Mucosa of rectum (tissue), 2 donors: Measurements from ENCODE around the gene KBTBD4.
"Not testable (repeated sequence)": the region's sequence is repeated elsewhere in the genome, so short reads cannot be mapped to it uniquely, and the experiment has no call there.

ENCODE experiments used
- H3K27ac ChIP-seq, 2 donors: one replicate each; pipeline ENCODE4 v1.7.0; 2013; ENCODE audit warnings: inconsistent platforms in 2 of 2, low read depth in 2 of 2, low read length in 2 of 2
- H3K27me3 ChIP-seq, 2 donors: one replicate each; pipeline ENCODE4 v1.7.0; 2013; ENCODE audit warnings: low read length in 2 of 2; ENCODE audit not compliant: control insufficient read depth in 2 of 2, insufficient read depth in 2 of 2
- H3K36me3 ChIP-seq, 2 donors: one replicate each; pipeline ENCODE4 v1.7.0; 2013; ENCODE audit warnings: low read length in 2 of 2; ENCODE audit not compliant: control insufficient read depth in 2 of 2, insufficient read depth in 2 of 2
- H3K4me1 ChIP-seq, 2 donors: one replicate each; pipeline ENCODE4 v1.7.0; 2013; ENCODE audit warnings: low read length in 2 of 2, mild to moderate bottlenecking in 1 of 2; ENCODE audit not compliant: control insufficient read depth in 2 of 2, insufficient read depth in 2 of 2
- H3K4me3 ChIP-seq, 2 donors: one replicate each; pipeline ENCODE4 v1.7.0; 2013; ENCODE audit warnings: low read length in 2 of 2
- H3K9ac ChIP-seq, 2 donors: one replicate each; pipeline ENCODE4 v1.7.0; 2013; ENCODE audit warnings: low read length in 2 of 2, low read depth in 1 of 2, mild to moderate bottlenecking in 1 of 2
- H3K9me3 ChIP-seq, 2 donors: one replicate each; pipeline ENCODE4 v1.7.0; 2013; ENCODE audit warnings: low read length in 2 of 2; ENCODE audit not compliant: control insufficient read depth in 2 of 2
- donor health status: healthy.
- donor health status: Normal muscosa, but diverticular disease.

KBTBD4 gene

GRCh38 chr11:47573321-47573720, 5.4 kb downstream of the KBTBD4 start:
- H3K36me3 ChIP-seq = peaks cover 31 to 48% of the 10 kb centered on the region in 2 donors
- H3K9ac ChIP-seq = no peak overlapping the region
- no peaks in the 10 kb centered on the region for H3K27me3 ChIP-seq
- no peak overlapping the region for H3K4me3 ChIP-seq
- H3K27ac ChIP-seq = no peak overlapping the region
- H3K4me1 ChIP-seq = peaks cover 7 to 8% of the 10 kb centered on the region in 2 donors
- no peaks in the 10 kb centered on the region for H3K9me3 ChIP-seq

- Histone ChIP-seq H3K9ac (no peak overlapping the region), H3K27me3 (no peaks in the 10 kb centered on the region), H3K27ac (no peak overlapping the region), H3K4me1 (peaks cover 1 to 3% of the 10 kb centered on the region in 2 donors), H3K9me3 (no peaks in the 10 kb centered on the region), H3K4me3 (no peak overlapping the region), H3K36me3 (peaks cover 31 to 48% of the 10 kb centered on the region in 2 donors)
Measured at GRCh38 chr11:47572715-47573255, 6.0 kb downstream of the KBTBD4 start.

GRCh38 chr11:47571895-47572294, 6.9 kb downstream of the KBTBD4 start:
- no peak overlapping the region for H3K4me3 ChIP-seq
- no peak overlapping the region for H3K9ac ChIP-seq
- H3K27ac ChIP-seq = no peak overlapping the region
- peaks cover 31 to 41% of the 10 kb centered on the region in 2 donors for H3K36me3 ChIP-seq
- H3K4me1 ChIP-seq = no peaks in the 10 kb centered on the region
- H3K27me3 ChIP-seq = no peaks in the 10 kb centered on the region
- no peaks in the 10 kb centered on the region for H3K9me3 ChIP-seq

- H3K36me3 ChIP-seq = peaks cover 31 to 40% of the 10 kb centered on the region in 2 donors
- H3K9me3 ChIP-seq = no peaks in the 10 kb centered on the region
- no peak overlapping the region for H3K4me3 ChIP-seq
- H3K27me3 ChIP-seq = no peaks in the 10 kb centered on the region
- no peak overlapping the region for H3K9ac ChIP-seq
- no peaks in the 10 kb centered on the region for H3K4me1 ChIP-seq
- no peak overlapping the region for H3K27ac ChIP-seq
Measured at GRCh38 chr11:47571357-47571729, 7.4 kb downstream of the KBTBD4 start.

- H3K27me3 ChIP-seq = no peaks in the 10 kb centered on the region
- no peak overlapping the region for H3K9ac ChIP-seq
- peaks cover 31 to 40% of the 10 kb centered on the region in 2 donors for H3K36me3 ChIP-seq
- H3K4me3 ChIP-seq = no peak overlapping the region
- H3K4me1 ChIP-seq = no peaks in the 10 kb centered on the region
- H3K9me3 ChIP-seq = no peaks in the 10 kb centered on the region
- no peak overlapping the region for H3K27ac ChIP-seq
Measured at GRCh38 chr11:47570651-47571356, 8.0 kb downstream of the KBTBD4 start.

- peaks cover 31 to 37% of the 10 kb centered on the region in 2 donors for H3K36me3 ChIP-seq
- peaks cover 5 to 6% of the 10 kb centered on the region in 2 donors for H3K4me1 ChIP-seq
- no peak overlapping the region for H3K9ac ChIP-seq
- H3K27ac ChIP-seq = no peak overlapping the region
- no peak overlapping the region for H3K4me3 ChIP-seq
- no peaks in the 10 kb centered on the region for H3K9me3 ChIP-seq
- no peaks in the 10 kb centered on the region for H3K27me3 ChIP-seq
Measured at GRCh38 chr11:47569646-47570045, 9.1 kb downstream of the KBTBD4 start.

GRCh38 chr11:47566149-47566698, 12.5 kb downstream of the KBTBD4 start:
- no peaks in the 10 kb centered on the region for H3K9me3 ChIP-seq
- H3K27me3 ChIP-seq = no peaks in the 10 kb centered on the region
- peak overlapping the region; percentile 85 to 89 for H3K4me3 ChIP-seq
- H3K4me1 ChIP-seq = peaks cover 5 to 6% of the 10 kb centered on the region in 2 donors
- H3K36me3 ChIP-seq = peaks cover 7 to 11% of the 10 kb centered on the region in 2 donors
- H3K9ac ChIP-seq = peak overlapping the region; percentile 80 to 91
- H3K27ac ChIP-seq = peak overlapping the region in 1 of 2 donors; percentile 43

- H3K27ac ChIP-seq = peak within 1 kb of the TSS; percentile 43 to 44
- H3K27me3 ChIP-seq = no peaks in the 10 kb centered on the region
- H3K9me3 ChIP-seq = no peaks in the 10 kb centered on the region
- H3K9ac ChIP-seq = peak within 1 kb of the TSS; percentile 80 to 91
- H3K4me3 ChIP-seq = peak within 1 kb of the TSS; percentile 85 to 89
- peaks cover 5 to 6% of the 10 kb centered on the region in 2 donors for H3K4me1 ChIP-seq
- peaks cover 0 to 8% of the 10 kb centered on the region in 2 donors for H3K36me3 ChIP-seq
Measured at GRCh38 chr11:47565340-47566148, 13.2 kb downstream of the KBTBD4 start, which contains the start of gene PTPMT1. Gene PTPMT1 (plus strand): TSS chr11:47565599. CDS start chr11:47565623, 24 bp downstream.

GRCh38 chr11:47564933-47565339, 13.8 kb downstream of the KBTBD4 start:
- Histone ChIP-seq H3K9ac (peak overlapping the region; percentile 71 to 91), H3K4me1 (peaks cover 5 to 6% of the 10 kb centered on the region in 2 donors), H3K4me3 (peak overlapping the region; percentile 85 to 89), H3K27me3 (no peaks in the 10 kb centered on the region), H3K27ac (peak overlapping the region; percentile 13 to 38), H3K9me3 (no peaks in the 10 kb centered on the region), H3K36me3 (peaks cover 0 to 5% of the 10 kb centered on the region in 2 donors)

GRCh38 chr11:47564366-47564765, 14.4 kb downstream of the KBTBD4 start:
- not testable (repeated sequence) for H3K4me3 ChIP-seq, H3K9ac ChIP-seq

More at GRCh38 chr11:47564366-47564765, 14.4 kb downstream of the KBTBD4 start:
- H3K27me3 ChIP-seq, H3K4me1 ChIP-seq, H3K36me3 ChIP-seq, H3K27ac ChIP-seq, H3K9me3 ChIP-seq: not testable (repeated sequence)
